Stimulated activated CD8-positive, alpha-beta memory T cell treated with anti-CD3 and anti-CD28 coated beads, Interleukin-15, amount 100 ng/mL, for 24 hours (primary cell): ENCODE data around the gene C6orf136.
A peak's percentile ranks its signal among the peaks of the same experiment; 100 is the strongest.

Experiments used
- DNase-seq: peaks from one replicate; pipeline ENCODE4 v3.0.0-alpha.2; 2020; ENCODE audit warnings: low read depth

Gene C6orf136

GRCh38 chr6:30646450-30647241, at the start of gene C6orf136:
Gene C6orf136 (plus strand): TSS chr6:30647133. CDS start chr6:30647232, 99 bp downstream.
- peak; percentile 77 for DNase-seq

- DNase-seq: peak; percentile 49
Measured at GRCh38 chr6:30597315-30598144, 49.4 kb upstream of the C6orf136 start.

- no peak for DNase-seq
Measured at GRCh38 chr6:30598912-30599624, 47.9 kb upstream of the C6orf136 start.

GRCh38 chr6:30599625-30600324, 47.2 kb upstream of the C6orf136 start:
- DNase-seq: no peak

- DNase-seq: no peak
Measured at GRCh38 chr6:30600451-30600961, 46.4 kb upstream of the C6orf136 start.

GRCh38 chr6:30601436-30601814, 45.5 kb upstream of the C6orf136 start:
- DNase-seq: no peak

- no peak for DNase-seq
Measured at GRCh38 chr6:30601815-30602641, 44.9 kb upstream of the C6orf136 start.

GRCh38 chr6:30603961-30604360, 43.0 kb upstream of the C6orf136 start:
- DNase-seq: no peak

- DNase-seq: no peak
Measured at GRCh38 chr6:30610065-30610464, 36.9 kb upstream of the C6orf136 start.

- no peak for DNase-seq
Measured at GRCh38 chr6:30611150-30611855, 35.6 kb upstream of the C6orf136 start.

- no peak for DNase-seq
Measured at GRCh38 chr6:30611856-30612194, 35.1 kb upstream of the C6orf136 start.

GRCh38 chr6:30612213-30612612, 34.7 kb upstream of the C6orf136 start:
- DNase-seq: no peak

GRCh38 chr6:30612687-30613248, 34.2 kb upstream of the C6orf136 start:
- DNase-seq: no peak

GRCh38 chr6:30613251-30614043, 33.5 kb upstream of the C6orf136 start:
- DNase-seq: no peak

- no peak for DNase-seq
Measured at GRCh38 chr6:30614044-30614842, 32.7 kb upstream of the C6orf136 start.

- peak; percentile 39 for DNase-seq
Measured at GRCh38 chr6:30614843-30615218, 32.1 kb upstream of the C6orf136 start.

GRCh38 chr6:30615219-30615957, 31.5 kb upstream of the C6orf136 start:
- no peak for DNase-seq
